ENCODE results near the gene KIF25.

Gene KIF25

GRCh38 chr6:168044521-168045130, 47.2 kb downstream of the KIF25 start:
- TF ChIP-seq, protein P1, sequence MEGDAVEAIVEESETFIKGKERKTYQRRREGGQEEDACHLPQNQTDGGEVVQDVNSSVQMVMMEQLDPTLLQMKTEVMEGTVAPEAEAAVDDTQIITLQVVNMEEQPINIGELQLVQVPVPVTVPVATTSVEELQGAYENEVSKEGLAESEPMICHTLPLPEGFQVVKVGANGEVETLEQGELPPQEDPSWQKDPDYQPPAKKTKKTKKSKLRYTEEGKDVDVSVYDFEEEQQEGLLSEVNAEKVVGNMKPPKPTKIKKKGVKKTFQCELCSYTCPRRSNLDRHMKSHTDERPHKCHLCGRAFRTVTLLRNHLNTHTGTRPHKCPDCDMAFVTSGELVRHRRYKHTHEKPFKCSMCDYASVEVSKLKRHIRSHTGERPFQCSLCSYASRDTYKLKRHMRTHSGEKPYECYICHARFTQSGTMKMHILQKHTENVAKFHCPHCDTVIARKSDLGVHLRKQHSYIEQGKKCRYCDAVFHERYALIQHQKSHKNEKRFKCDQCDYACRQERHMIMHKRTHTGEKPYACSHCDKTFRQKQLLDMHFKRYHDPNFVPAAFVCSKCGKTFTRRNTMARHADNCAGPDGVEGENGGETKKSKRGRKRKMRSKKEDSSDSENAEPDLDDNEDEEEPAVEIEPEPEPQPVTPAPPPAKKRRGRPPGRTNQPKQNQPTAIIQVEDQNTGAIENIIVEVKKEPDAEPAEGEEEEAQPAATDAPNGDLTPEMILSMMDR (IDR thresholded peaks at IDR 0.05; ENCODE audit: low read depth, low read length, missing control alignments) = no peak
- no peak for DNase-seq (ENCODE audit: extremely low read depth, low read depth)
- no peak overlapping the region for H3K4me3 ChIP-seq (replicated peaks; ENCODE audit: low read depth, low read length)

DNA sequence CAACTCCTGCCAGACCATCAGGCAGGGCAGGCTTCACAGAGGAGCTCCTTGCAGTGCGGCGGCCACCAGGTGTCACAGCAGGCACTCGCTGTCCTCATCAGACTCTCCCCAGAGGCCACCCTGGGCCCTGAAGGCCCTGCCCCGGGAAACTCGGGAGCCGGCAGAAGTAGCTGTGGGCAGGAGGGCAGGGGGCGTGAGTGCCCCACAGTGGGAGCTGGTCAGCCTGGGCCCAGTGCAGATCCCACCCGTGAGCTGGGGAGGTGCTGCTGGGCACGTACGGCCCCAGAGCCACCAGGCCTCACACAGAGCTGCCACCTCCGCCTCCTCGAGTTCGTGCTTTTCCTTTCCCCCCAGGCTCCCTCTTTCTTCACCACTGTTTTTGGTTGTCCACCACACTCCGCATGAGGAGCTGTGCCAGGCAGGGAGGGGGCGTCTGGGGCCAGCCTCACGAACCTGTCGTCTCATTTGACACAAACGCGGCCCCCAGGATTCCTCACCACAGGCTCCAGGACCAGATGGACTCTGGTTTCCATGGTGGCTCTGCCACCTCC, 47.7 kb downstream of the KIF25 start:
- no peak overlapping the region for H3K4me3 ChIP-seq (replicated peaks; ENCODE audit: low read depth, low read length)
- DNase-seq (ENCODE audit: extremely low read depth, low read depth) = no peak

DNA sequence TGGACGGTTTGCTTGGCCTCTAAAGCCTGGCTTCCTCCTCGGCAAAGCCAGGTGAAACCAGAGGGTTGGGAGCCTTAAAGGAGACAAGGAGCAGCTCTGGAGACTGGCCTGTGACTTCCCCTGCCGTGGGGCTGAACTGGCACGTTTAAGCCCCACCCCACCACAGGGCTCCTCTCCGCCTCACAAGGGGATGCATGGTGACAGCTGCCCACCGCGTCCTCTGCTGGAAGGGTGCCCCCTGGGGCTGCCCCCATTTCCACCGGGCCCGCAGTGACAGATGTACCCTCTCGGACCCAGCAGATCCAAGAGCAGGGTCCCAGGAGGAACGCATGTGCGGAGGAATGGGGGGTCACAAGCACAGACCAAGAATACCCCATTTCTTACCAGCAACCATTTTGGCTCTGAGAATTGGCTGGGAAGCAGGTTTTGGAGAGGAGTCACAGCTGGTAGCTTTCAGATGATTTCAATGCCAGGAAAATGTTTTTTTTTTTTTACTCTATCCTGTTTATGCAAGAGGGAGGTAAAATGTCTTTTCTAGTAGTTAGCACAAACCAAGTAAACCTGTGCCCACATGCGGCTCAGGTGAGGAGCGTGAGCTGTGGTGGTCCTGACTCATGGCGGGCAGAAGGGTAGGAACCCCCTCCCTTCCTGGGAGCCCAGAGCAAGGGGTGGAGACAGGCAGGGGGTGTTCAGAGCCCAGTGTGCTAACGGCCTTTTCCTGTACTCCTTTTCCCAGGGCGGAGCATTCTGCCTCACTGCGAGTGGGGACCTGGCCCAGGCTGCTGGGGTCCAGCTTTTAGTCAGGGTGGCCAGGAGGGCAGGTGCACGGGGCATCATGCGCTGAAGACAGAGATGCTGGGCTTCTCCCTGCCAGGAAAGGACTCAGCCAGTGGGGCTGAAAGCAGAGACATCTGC, 48.5 kb downstream of the KIF25 start:
- H3K4me3 ChIP-seq (replicated peaks; ENCODE audit: low read depth, low read length) = no peak overlapping the region
- TF ChIP-seq, protein P1 (IDR thresholded peaks at IDR 0.05; ENCODE audit: low read depth, low read length, missing control alignments) = no peak
- no peak for DNase-seq (ENCODE audit: extremely low read depth, low read depth)

More for the DNA sequence above, 47.7 kb downstream of the KIF25 start:
- TF ChIP-seq, protein P1 (IDR thresholded peaks at IDR 0.05; ENCODE audit: low read depth, low read length, missing control alignments) = no peak

DNA sequence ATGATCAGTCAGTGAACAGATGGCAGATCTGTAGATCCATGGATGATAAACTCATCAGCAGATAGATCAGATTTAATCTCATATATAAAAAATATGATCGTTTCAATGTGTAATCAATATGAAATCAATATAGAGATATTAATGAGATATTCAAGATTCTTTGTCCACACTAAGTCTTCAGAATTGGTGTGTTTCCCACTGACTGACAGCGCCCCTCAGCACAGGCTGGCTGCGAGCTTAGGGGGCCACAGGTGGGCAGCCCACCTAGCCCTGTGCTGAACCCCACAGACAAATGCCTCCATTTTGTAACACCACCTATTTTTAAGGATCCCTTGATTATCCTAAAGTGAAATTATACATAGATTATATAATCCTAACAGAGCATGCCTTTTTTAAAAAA, 49.2 kb downstream of the KIF25 start:
- H3K4me3 ChIP-seq (replicated peaks; ENCODE audit: low read depth, low read length) = no peak overlapping the region
- DNase-seq (ENCODE audit: extremely low read depth, low read depth) = no peak
- TF ChIP-seq, protein P1 (IDR thresholded peaks at IDR 0.05; ENCODE audit: low read depth, low read length, missing control alignments) = no peak

- TF ChIP-seq, protein P1 (IDR thresholded peaks at IDR 0.05; ENCODE audit: low read depth, low read length, missing control alignments) = no peak
- DNase-seq (ENCODE audit: extremely low read depth, low read depth) = no peak
- no peak overlapping the region for H3K4me3 ChIP-seq (replicated peaks; ENCODE audit: low read depth, low read length)
Measured at GRCh38 chr6:168047841-168048723, 50.6 kb downstream of the KIF25 start.

- no peak for DNase-seq (ENCODE audit: extremely low read depth, low read depth)
- no peak overlapping the region for H3K4me3 ChIP-seq (replicated peaks; ENCODE audit: low read depth, low read length)
- TF ChIP-seq, protein P1 (IDR thresholded peaks at IDR 0.05; ENCODE audit: low read depth, low read length, missing control alignments) = no peak
Measured at GRCh38 chr6:168048724-168049025, 51.2 kb downstream of the KIF25 start.
